ENCODE data around the gene UCP2. TPM values are rescaled to one million over a fixed set of nuclear protein-coding genes. Genes with fewer than 3 reads are reported as not detected.

Gene UCP2
- total and polyA plus RNA-seq, 10 of the 15 experiments (the other 5 are each of a cell fraction or from before 2014, with no cell fraction given), result 32.9 to 248 (median 154) TPM

DNA sequence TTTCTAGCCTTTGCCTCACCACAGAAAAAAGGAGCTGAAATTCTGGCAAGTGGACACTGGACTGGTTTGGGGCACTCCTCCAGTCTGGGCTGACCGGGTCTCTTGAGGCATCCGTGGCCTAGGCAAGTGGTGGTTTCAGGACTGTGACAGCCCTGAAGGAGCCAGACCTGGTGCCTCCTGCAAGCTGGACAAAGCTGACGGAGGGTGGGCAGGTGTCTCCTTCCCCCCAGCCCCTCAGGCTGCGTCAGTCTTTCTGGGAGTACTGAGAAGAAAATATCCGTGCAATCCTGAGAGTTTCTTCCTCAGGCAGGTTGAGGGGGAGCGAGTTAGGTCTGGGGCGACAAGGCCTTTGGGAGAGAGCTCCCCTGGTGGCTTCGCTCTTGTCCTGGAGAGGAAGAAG lies 30.5 kb upstream of the UCP2 start:
- ChIA-PET POLR2A (interaction anchor here (0.6 kb wide), 1 partner anchor 19 kb away, joined by 3 read pairs; no protein-coding TSS in a partner anchor), SMC1A (ENCODE audit: uncharacterized antibody, unreplicated experiment) (interaction anchor here (3.5 to 4.8 kb wide), 2 partner anchors 8 to 32 kb away, joined by 19 to 21 read pairs; partner anchors contain the start of gene UCP2), RAD21 (ENCODE audit: unreplicated experiment) (no interaction called here), CTCF (interaction anchor here (0.5 to 1.3 kb wide), 3 partner anchors 22 to 53 kb away, joined by 3 to 4 read pairs (median 3); no protein-coding TSS in a partner anchor)
- in situ Hi-C loops (cut with MboI), result no loop called here
- peaks cover 0 to 1% of the 10 kb centered on the region in 2 experiments for H3K36me3 ChIP-seq (ENCODE audit: control insufficient read depth in 2 of 2, insufficient read depth in 2 of 2, low read length in 1 of 2)
- no peaks in the 10 kb centered on the region for H4K20me1 ChIP-seq (ENCODE audit: control insufficient read depth, insufficient read depth)
- no peaks in the 10 kb centered on the region for H3K79me2 ChIP-seq (ENCODE audit: control insufficient read depth, insufficient read depth, low read length)
- no peak for FAIRE-seq
- H3K9me3 ChIP-seq (replicated peaks; ENCODE audit: control insufficient read depth, insufficient read depth, low read length), result no peaks in the 10 kb centered on the region
- no peak for ATAC-seq
- DNase-seq (ENCODE audit: low read depth, low spot score), result no peak
- WGBS (ENCODE audit: insufficient coverage, insufficient replicate concordance, low lambda C conversion rate, missing lambda C conversion rate), result 97% methylated on average over 8 of the region's 8 CpGs
- peaks cover 20% of the 10 kb centered on the region for H3K4me1 ChIP-seq (ENCODE audit: control insufficient read depth, insufficient read depth, low read length)
- no peaks in the 10 kb centered on the region for H3K27me3 ChIP-seq (replicated peaks in 1 of 2; ENCODE audit: control insufficient read depth in 2 of 2, insufficient read depth in 2 of 2, low read length in 1 of 2)
- H2AFZ ChIP-seq (ENCODE audit: control insufficient read depth, low read depth, low read length), result no peak overlapping the region
- intact Hi-C loops (cut with micrococcal nuclease; ENCODE audit: unreplicated experiment), result no loop called here
- H3K9ac ChIP-seq (ENCODE audit: control insufficient read depth, insufficient read depth, low read length), result no peak overlapping the region
- H3K4me2 ChIP-seq (ENCODE audit: control insufficient read depth, insufficient read depth), result no peak overlapping the region
- no TSS peak for BruUV-seq (replicated peaks)
- no peak overlapping the region for H3K27ac ChIP-seq (ENCODE audit: control insufficient read depth, insufficient read depth)
- no peak overlapping the region for H3K4me3 ChIP-seq
- TF ChIP-seq RCOR1 (conservative IDR thresholded peaks at IDR 0.05; ENCODE audit: low read depth, low read length) (no peak), HDAC2 (IDR thresholded peaks at IDR 0.05) (no peak), SMARCA5 (IDR thresholded peaks at IDR 0.05) (no peak), NR2C1 (IDR thresholded peaks at IDR 0.05) (no peak), GATAD2B (conservative IDR thresholded peaks at IDR 0.05; ENCODE audit: low read depth) (no peak), ZNF24 (IDR thresholded peaks at IDR 0.05) (no peak), NBN (IDR thresholded peaks at IDR 0.05) (no peak), NFYB (IDR thresholded peaks at IDR 0.05; ENCODE audit: insufficient read depth, low read depth, low read length) (no peak), SIN3A (IDR thresholded peaks at IDR 0.05; ENCODE audit: low read depth, low read length) (no peak), NRF1 (conservative IDR thresholded peaks at IDR 0.05; ENCODE audit: low read depth, low read length) (no peak), TCF12 (IDR thresholded peaks at IDR 0.05; ENCODE audit: low read depth, low read length) (no peak), SIX5 (IDR thresholded peaks at IDR 0.05; ENCODE audit: low read depth, low read length, severe bottlenecking) (no peak), TBL1XR1 (IDR thresholded peaks at IDR 0.05; ENCODE audit: low read depth, low read length) (no peak), CBX3 (IDR thresholded peaks at IDR 0.05; ENCODE audit: borderline replicate concordance, low read depth) (no peak)
- TF ChIP-seq, protein P1, sequence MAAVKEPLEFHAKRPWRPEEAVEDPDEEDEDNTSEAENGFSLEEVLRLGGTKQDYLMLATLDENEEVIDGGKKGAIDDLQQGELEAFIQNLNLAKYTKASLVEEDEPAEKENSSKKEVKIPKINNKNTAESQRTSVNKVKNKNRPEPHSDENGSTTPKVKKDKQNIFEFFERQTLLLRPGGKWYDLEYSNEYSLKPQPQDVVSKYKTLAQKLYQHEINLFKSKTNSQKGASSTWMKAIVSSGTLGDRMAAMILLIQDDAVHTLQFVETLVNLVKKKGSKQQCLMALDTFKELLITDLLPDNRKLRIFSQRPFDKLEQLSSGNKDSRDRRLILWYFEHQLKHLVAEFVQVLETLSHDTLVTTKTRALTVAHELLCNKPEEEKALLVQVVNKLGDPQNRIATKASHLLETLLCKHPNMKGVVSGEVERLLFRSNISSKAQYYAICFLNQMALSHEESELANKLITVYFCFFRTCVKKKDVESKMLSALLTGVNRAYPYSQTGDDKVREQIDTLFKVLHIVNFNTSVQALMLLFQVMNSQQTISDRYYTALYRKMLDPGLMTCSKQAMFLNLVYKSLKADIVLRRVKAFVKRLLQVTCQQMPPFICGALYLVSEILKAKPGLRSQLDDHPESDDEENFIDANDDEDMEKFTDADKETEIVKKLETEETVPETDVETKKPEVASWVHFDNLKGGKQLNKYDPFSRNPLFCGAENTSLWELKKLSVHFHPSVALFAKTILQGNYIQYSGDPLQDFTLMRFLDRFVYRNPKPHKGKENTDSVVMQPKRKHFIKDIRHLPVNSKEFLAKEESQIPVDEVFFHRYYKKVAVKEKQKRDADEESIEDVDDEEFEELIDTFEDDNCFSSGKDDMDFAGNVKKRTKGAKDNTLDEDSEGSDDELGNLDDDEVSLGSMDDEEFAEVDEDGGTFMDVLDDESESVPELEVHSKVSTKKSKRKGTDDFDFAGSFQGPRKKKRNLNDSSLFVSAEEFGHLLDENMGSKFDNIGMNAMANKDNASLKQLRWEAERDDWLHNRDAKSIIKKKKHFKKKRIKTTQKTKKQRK (IDR thresholded peaks at IDR 0.05; ENCODE audit: low read depth, low read length), result no peak
- TF ChIP-seq, protein P2, sequence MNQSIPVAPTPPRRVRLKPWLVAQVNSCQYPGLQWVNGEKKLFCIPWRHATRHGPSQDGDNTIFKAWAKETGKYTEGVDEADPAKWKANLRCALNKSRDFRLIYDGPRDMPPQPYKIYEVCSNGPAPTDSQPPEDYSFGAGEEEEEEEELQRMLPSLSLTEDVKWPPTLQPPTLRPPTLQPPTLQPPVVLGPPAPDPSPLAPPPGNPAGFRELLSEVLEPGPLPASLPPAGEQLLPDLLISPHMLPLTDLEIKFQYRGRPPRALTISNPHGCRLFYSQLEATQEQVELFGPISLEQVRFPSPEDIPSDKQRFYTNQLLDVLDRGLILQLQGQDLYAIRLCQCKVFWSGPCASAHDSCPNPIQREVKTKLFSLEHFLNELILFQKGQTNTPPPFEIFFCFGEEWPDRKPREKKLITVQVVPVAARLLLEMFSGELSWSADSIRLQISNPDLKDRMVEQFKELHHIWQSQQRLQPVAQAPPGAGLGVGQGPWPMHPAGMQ (IDR thresholded peaks at IDR 0.05; ENCODE audit: borderline replicate concordance), result no peak
- TF ChIP-seq, protein P3, sequence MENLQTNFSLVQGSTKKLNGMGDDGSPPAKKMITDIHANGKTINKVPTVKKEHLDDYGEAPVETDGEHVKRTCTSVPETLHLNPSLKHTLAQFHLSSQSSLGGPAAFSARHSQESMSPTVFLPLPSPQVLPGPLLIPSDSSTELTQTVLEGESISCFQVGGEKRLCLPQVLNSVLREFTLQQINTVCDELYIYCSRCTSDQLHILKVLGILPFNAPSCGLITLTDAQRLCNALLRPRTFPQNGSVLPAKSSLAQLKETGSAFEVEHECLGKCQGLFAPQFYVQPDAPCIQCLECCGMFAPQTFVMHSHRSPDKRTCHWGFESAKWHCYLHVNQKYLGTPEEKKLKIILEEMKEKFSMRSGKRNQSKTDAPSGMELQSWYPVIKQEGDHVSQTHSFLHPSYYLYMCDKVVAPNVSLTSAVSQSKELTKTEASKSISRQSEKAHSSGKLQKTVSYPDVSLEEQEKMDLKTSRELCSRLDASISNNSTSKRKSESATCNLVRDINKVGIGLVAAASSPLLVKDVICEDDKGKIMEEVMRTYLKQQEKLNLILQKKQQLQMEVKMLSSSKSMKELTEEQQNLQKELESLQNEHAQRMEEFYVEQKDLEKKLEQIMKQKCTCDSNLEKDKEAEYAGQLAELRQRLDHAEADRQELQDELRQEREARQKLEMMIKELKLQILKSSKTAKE (IDR thresholded peaks at IDR 0.05; ENCODE audit: low read depth, poor library complexity, severe bottlenecking), result no peak
- TF ChIP-seq, protein P4, sequence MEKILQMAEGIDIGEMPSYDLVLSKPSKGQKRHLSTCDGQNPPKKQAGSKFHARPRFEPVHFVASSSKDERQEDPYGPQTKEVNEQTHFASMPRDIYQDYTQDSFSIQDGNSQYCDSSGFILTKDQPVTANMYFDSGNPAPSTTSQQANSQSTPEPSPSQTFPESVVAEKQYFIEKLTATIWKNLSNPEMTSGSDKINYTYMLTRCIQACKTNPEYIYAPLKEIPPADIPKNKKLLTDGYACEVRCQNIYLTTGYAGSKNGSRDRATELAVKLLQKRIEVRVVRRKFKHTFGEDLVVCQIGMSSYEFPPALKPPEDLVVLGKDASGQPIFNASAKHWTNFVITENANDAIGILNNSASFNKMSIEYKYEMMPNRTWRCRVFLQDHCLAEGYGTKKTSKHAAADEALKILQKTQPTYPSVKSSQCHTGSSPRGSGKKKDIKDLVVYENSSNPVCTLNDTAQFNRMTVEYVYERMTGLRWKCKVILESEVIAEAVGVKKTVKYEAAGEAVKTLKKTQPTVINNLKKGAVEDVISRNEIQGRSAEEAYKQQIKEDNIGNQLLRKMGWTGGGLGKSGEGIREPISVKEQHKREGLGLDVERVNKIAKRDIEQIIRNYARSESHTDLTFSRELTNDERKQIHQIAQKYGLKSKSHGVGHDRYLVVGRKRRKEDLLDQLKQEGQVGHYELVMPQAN (conservative IDR thresholded peaks at IDR 0.05), result no peak

Measured in GM12878 (cell line).